Endothelial cell (in vitro differentiated cells): ENCODE measurements around the gene PNMA6E. TPM values are rescaled to one million over a fixed set of nuclear protein-coding genes. Genes with fewer than 3 reads are reported as not detected.

Experiments used
- DNase-seq: peaks from one replicate; pipeline ENCODE4 v3.0.0; 2021; ENCODE audit warnings: low spot score
- H3K27ac Mint-ChIP-seq: one replicate; pipeline ENCODE4 v1.8.0; 2021; ENCODE audit warnings: mixed read lengths, inconsistent platforms; ENCODE audit not compliant: unreplicated experiment
- H3K27me3 Mint-ChIP-seq: one replicate; pipeline ENCODE4 v1.8.0; 2021; ENCODE audit warnings: mild to moderate bottlenecking, moderate library complexity, mixed read lengths, inconsistent platforms; ENCODE audit not compliant: unreplicated experiment
- H3K36me3 Mint-ChIP-seq: one replicate; pipeline ENCODE4 v1.8.0; 2021; ENCODE audit warnings: mild to moderate bottlenecking, low read depth, mixed read lengths, inconsistent platforms; ENCODE audit not compliant: unreplicated experiment
- H3K4me1 Mint-ChIP-seq: one replicate; pipeline ENCODE4 v1.8.0; 2021; ENCODE audit warnings: mild to moderate bottlenecking, mixed read lengths, inconsistent platforms; ENCODE audit not compliant: unreplicated experiment
- H3K4me3 Mint-ChIP-seq: one replicate; pipeline ENCODE4 v1.8.0; 2021; ENCODE audit warnings: mild to moderate bottlenecking, mixed read lengths, inconsistent platforms; ENCODE audit not compliant: unreplicated experiment
- H3K9me3 Mint-ChIP-seq: one replicate; pipeline ENCODE4 v1.8.0; 2021; ENCODE audit warnings: mixed read lengths, inconsistent platforms; ENCODE audit not compliant: unreplicated experiment
- total RNA-seq: library from RNA; stranded (reverse); fragmentation: NEBNext Ultra II Directional; extraction: Animal tissue kit (Norgen Biotek cat#: 25700); gene quantifications from one replicate; pipeline ENCODE4 v1.2.1, GENCODE V29; 2021; ENCODE audit not compliant: unreplicated experiment
- TF ChIP-seq, protein P1 (sequence below): fragments of 200-600 bp; sonication (generic); IDR thresholded peaks from one replicate; pipeline ENCODE4 v1.5.0; 2021; ENCODE audit warnings: antibody characterized with exemption; ENCODE audit not compliant: unreplicated experiment

PNMA6E gene
- total RNA-seq, 1 donor from 2014 or later = not detected

DNA sequence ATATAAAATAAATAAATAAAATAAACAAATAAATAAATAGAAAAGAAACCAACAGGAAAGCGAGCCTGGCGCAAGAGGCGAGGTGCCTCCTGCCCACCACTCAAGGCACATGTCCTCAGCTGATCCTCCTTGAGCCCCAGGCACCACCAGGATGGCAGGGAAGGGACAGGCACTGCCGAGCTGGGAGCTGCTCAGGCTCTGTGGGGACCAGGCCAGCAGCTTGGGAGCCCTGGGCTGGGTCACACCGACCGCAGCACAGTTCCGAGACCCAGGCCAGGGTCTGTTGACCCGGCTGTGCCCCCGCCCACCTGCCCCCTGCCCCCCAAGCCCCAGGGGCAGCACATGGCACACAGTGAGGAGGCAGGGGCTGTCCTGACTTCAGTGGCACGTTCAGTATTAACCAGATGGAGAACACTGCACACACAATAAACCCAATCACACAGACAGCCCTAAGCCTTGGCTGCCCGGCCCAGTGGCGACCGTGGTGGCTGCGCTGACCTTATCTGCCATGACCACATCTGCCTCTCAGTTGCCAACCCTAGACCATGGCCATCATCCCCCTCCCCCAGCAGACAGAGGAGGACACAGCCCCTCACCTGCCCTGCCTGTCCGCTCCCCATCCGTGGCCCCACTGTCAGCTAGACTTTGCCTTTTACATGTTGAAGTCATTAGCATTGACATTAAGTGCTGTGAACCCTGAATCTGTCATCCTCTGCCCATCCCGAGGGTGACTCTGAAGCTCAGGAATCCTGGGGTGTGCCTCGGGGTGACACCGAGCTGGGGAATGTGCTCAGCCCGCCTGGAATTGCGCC is 47.6 kb upstream of the PNMA6E start:
- no peaks in the 10 kb centered on the region for H3K4me1 Mint-ChIP-seq
- TF ChIP-seq, protein P1, sequence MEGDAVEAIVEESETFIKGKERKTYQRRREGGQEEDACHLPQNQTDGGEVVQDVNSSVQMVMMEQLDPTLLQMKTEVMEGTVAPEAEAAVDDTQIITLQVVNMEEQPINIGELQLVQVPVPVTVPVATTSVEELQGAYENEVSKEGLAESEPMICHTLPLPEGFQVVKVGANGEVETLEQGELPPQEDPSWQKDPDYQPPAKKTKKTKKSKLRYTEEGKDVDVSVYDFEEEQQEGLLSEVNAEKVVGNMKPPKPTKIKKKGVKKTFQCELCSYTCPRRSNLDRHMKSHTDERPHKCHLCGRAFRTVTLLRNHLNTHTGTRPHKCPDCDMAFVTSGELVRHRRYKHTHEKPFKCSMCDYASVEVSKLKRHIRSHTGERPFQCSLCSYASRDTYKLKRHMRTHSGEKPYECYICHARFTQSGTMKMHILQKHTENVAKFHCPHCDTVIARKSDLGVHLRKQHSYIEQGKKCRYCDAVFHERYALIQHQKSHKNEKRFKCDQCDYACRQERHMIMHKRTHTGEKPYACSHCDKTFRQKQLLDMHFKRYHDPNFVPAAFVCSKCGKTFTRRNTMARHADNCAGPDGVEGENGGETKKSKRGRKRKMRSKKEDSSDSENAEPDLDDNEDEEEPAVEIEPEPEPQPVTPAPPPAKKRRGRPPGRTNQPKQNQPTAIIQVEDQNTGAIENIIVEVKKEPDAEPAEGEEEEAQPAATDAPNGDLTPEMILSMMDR = no peak
- H3K9me3 Mint-ChIP-seq = no peaks in the 10 kb centered on the region
- H3K36me3 Mint-ChIP-seq = no peaks in the 10 kb centered on the region
- no peak overlapping the region for H3K4me3 Mint-ChIP-seq
- H3K27ac Mint-ChIP-seq = no peak overlapping the region
- peaks cover 2% of the 10 kb centered on the region for H3K27me3 Mint-ChIP-seq
- DNase-seq = no peak

GRCh38 chrX:153447581-153447960 is 46.4 kb upstream of the PNMA6E start:
- Mint-ChIP-seq H3K27me3 (peaks cover 2% of the 10 kb centered on the region), H3K9me3 (no peaks in the 10 kb centered on the region), H3K36me3 (no peaks in the 10 kb centered on the region), H3K4me3 (no peak overlapping the region), H3K4me1 (no peaks in the 10 kb centered on the region), H3K27ac (no peak overlapping the region)
- no peak for DNase-seq
- TF ChIP-seq, protein P1 = no peak

GRCh38 chrX:153446950-153447580 is 45.9 kb upstream of the PNMA6E start:
- H3K4me1 Mint-ChIP-seq = no peaks in the 10 kb centered on the region
- H3K27ac Mint-ChIP-seq = no peak overlapping the region
- no peaks in the 10 kb centered on the region for H3K9me3 Mint-ChIP-seq
- H3K4me3 Mint-ChIP-seq = no peak overlapping the region
- no peaks in the 10 kb centered on the region for H3K36me3 Mint-ChIP-seq
- TF ChIP-seq, protein P1 = no peak
- peaks cover 2% of the 10 kb centered on the region for H3K27me3 Mint-ChIP-seq
- no peak for DNase-seq

GRCh38 chrX:153446636-153446936 is 45.4 kb upstream of the PNMA6E start:
- no peaks in the 10 kb centered on the region for H3K4me1 Mint-ChIP-seq

More at GRCh38 chrX:153446636-153446936, 45.4 kb upstream of the PNMA6E start:
- H3K36me3 Mint-ChIP-seq = no peaks in the 10 kb centered on the region
- H3K27ac Mint-ChIP-seq = no peak overlapping the region
- TF ChIP-seq, protein P1 = no peak
- H3K4me3 Mint-ChIP-seq = no peak overlapping the region
- H3K27me3 Mint-ChIP-seq = peaks cover 2% of the 10 kb centered on the region
- no peak for DNase-seq
- no peaks in the 10 kb centered on the region for H3K9me3 Mint-ChIP-seq
